GM06990 (cell line): Measurements from ENCODE around the gene SRGN.
"Not testable (repeated sequence)": the region's sequence is repeated elsewhere in the genome, so short reads cannot be mapped to it uniquely, and the experiment has no call there.

ENCODE experiments used
- DNase-seq: peaks from one replicate; pipeline ENCODE4 v3.0.0-alpha.2; 2011; ENCODE audit not compliant: insufficient read length; ENCODE audit errors: extremely low read depth
- H3K27me3 ChIP-seq: replicated peaks from 2 replicates; pipeline ENCODE4 v1.6.0; 2011; ENCODE audit warnings: low read length; ENCODE audit not compliant: control insufficient read depth, insufficient read depth
- H3K36me3 ChIP-seq: 2 replicates; pipeline ENCODE4 v1.5.1; 2011; ENCODE audit warnings: low read length; ENCODE audit not compliant: control insufficient read depth, insufficient read depth
- H3K4me3 ChIP-seq: replicated peaks from 2 replicates; pipeline ENCODE4 v1.5.1; 2011; ENCODE audit warnings: low read depth, mild to moderate bottlenecking, control low read depth, low read length
- CTCF ChIP-seq: IDR thresholded peaks from 2 replicates; pipeline ENCODE4 v1.5.1; 2011; ENCODE audit warnings: low read length, control low read depth, mild to moderate bottlenecking, inconsistent platforms; ENCODE audit not compliant: insufficient read depth, poor library complexity, severe bottlenecking

SRGN gene

GRCh38 chr10:69141304-69141703, 53.4 kb downstream of the SRGN start:
- Histone ChIP-seq H3K36me3 (no peaks in the 10 kb centered on the region), H3K4me3 (no peak overlapping the region), H3K27me3 (no peaks in the 10 kb centered on the region)
- no peak for TF ChIP-seq CTCF
- DNase-seq: no peak

- H3K4me3 ChIP-seq, H3K36me3 ChIP-seq, DNase-seq, H3K27me3 ChIP-seq: not testable (repeated sequence)
These were observed 54.2 kb downstream of the SRGN start for GRCh38 chr10:69142074-69142473.

DNA sequence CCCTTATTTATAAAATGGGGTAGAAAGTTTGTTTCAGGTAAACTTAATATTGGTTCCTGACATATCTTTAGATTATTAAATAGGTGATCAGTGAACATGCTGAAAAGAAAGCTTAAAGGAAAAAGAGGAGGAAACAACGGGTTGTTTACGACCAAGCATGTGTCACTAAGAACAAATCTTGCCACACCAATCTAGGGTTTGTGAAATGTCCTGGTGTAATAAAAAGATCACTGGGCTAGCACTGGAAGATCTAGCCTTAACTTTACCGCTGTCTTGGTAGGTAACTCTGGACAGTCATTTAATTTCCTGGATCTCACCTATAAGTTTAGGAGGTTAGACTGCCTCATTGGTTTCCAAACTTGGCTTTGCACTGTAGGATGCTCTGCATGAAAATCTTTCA, 55.1 kb downstream of the SRGN start:
- Histone ChIP-seq H3K36me3 (no peaks in the 10 kb centered on the region), H3K27me3 (no peaks in the 10 kb centered on the region), H3K4me3 (no peak overlapping the region)
- TF ChIP-seq CTCF: no peak
- no peak for DNase-seq

DNA sequence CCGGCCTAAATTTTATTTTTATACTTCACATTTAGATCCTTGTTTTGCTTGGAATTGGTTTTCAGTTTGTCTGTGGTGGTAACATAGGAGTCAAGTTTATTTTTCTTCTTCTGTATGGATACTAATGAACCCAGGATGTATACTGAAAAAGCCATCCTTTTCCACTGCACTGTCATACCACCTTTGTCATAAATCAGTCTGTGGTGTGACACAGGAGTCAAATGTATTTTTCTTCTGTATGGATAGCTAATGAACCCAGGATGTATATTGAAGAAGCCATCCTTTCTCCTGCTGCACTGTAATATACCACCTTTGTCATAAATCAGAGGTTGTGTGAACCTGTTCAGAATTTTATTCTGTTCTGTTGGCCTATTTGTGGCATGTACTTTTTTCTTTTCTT, 57.4 kb downstream of the SRGN start:
- no peaks in the 10 kb centered on the region for H3K36me3 ChIP-seq
- H3K27me3 ChIP-seq: no peaks in the 10 kb centered on the region
- no peak for DNase-seq
- no peak for TF ChIP-seq CTCF
- H3K4me3 ChIP-seq: no peak overlapping the region

DNA sequence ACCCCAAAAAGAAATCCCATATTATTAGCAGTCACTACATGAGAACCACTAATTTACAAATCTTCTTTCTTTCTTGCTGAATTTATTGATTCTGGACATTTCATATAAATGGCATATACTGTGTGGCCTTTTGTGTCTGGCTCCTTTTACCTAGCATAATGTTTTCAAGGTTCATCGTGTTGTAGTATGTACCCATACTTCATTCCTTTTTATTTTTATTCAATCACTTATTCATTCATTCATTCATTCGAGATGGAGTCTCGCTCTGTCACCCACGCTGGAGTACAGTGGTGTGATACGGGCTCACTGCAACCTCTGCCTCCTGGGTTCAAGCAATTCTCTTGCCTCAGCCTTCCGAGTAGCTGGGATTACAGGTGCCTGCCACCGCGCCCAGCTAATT, 58.0 kb downstream of the SRGN start:
- no peak for DNase-seq
- Histone ChIP-seq H3K36me3 (no peaks in the 10 kb centered on the region), H3K27me3 (no peaks in the 10 kb centered on the region), H3K4me3 (no peak overlapping the region)
- no peak for TF ChIP-seq CTCF

- no peak for DNase-seq
- Histone ChIP-seq H3K27me3 (no peaks in the 10 kb centered on the region), H3K36me3 (no peaks in the 10 kb centered on the region), H3K4me3 (no peak overlapping the region)
- no peak for TF ChIP-seq CTCF
These were observed 58.9 kb downstream of the SRGN start for GRCh38 chr10:69146759-69147158.
